H54 (cell line): ENCODE measurements around the gene PRKCI.
"Not testable (repeated sequence)": the region's sequence is repeated elsewhere in the genome, so short reads cannot be mapped to it uniquely, and the experiment has no call there.

Experiments used
- DNase-seq: peaks from one replicate; pipeline ENCODE4 v3.0.0; 2011; ENCODE audit warnings: low spot score, mixed read lengths; ENCODE audit not compliant: insufficient read length
- FAIRE-seq: peaks from 3 replicates; lab custom pipeline; 2011; peaks lifted over from hg19 to GRCh38; lab: Jason Lieb, UNC
- POLR2A ChIP-seq: IDR thresholded peaks from 2 replicates; pipeline ENCODE4 v1.6.1; 2011; ENCODE audit warnings: low read depth, mild to moderate bottlenecking, low read length

The PRKCI gene

GRCh38 chr3:170327040-170327808, 105.0 kb downstream of the PRKCI start:
- DNase-seq (no peak), FAIRE-seq (no peak)
- TF ChIP-seq POLR2A = no peak

DNA sequence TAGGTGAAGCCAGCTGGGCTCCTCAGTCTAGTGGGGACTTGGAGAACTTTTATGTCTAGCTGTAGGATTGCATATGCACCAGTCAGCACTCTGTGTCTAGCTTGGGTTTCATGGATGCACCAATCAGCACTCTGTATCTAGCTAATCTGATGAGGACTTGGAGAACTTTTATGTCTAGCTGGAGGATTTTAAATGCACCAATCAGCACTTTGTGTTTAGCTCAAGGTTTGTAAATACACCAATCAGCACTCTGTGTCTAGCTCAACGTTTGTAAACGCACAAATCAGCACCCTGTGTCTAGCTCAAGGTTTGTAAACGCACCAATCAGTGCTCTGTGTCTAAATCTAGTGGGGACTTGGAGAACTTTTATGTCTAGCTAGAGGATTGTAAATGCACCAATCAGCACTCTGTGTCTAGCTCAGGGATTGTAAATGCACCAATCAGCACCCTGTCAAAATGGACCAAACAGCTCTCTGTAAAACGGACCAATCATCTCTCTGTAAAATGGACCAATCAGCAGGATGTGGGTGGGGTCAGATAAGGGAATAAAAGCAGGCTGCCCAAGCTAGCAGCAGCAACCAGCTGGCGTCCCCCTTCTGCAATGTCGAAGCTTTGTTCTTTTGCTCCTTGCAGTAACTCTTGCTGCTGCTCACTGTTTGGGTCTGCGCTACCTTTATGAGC, 105.8 kb downstream of the PRKCI start:
- not testable (repeated sequence) for DNase-seq, FAIRE-seq

DNA sequence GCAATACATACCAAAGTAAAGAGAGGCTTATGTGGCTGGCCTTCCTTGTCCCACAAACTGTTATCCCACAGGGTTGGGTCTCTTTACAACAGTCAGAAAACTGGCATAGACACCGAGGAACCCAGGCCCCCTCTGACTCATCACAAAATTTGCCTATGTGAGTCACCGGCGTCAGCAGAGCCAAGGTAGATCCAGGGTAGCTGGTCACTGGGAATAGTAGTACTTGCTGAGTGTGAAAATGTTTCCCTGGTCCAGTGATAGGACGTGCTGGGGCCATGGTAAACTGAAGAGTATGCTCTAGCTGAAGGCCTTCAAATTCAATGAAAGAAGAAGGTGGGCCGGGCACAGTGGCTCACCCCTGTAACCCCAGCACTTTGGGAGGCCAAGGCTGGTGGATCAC, 108.1 kb downstream of the PRKCI start:
- peak; percentile 47 for DNase-seq
- TF ChIP-seq POLR2A = no peak
- FAIRE-seq = peak; percentile 55

- DNase-seq = no peak
Observed at GRCh38 chr3:170331143-170331542, 108.9 kb downstream of the PRKCI start.

GRCh38 chr3:170337420-170337819, 115.2 kb downstream of the PRKCI start:
- DNase-seq = no peak
- no peak for FAIRE-seq
- TF ChIP-seq POLR2A = no peak

More at GRCh38 chr3:170331143-170331542, 108.9 kb downstream of the PRKCI start:
- no peak for TF ChIP-seq POLR2A
- no peak for FAIRE-seq

DNA sequence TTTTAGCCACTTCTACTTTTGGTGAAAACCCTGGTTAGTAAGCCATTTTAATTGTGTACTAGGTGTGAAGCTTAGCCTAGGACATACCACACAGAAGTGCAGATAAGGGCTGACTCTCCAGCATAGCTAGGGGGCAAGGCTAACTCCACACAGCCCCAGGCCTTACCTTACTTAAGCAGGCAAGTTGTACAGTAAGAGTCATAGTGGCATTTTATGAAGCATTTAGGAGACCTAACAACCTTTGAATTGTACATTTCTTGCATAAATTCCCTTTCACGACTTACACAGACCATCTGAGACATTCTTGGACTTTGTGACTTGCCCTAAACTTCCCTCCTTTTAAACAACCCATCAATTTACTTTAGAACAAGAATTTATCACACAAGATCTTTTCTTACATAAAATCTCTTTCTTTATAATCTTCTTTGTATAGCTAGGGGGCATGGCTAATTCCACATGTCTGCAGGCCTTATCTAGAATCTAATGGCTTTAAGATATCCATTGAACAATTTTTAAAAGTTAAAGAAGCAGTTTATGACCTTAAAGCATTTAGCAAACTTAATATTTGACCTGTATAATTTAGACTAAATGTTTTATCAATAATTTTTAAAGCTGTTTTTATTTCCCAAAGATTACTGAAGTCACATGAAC, 116.6 kb downstream of the PRKCI start:
- DNase-seq (no peak), FAIRE-seq (no peak)
- no peak for TF ChIP-seq POLR2A

GRCh38 chr3:170342273-170342672, 120.0 kb downstream of the PRKCI start:
- not testable (repeated sequence) for DNase-seq, FAIRE-seq

DNA sequence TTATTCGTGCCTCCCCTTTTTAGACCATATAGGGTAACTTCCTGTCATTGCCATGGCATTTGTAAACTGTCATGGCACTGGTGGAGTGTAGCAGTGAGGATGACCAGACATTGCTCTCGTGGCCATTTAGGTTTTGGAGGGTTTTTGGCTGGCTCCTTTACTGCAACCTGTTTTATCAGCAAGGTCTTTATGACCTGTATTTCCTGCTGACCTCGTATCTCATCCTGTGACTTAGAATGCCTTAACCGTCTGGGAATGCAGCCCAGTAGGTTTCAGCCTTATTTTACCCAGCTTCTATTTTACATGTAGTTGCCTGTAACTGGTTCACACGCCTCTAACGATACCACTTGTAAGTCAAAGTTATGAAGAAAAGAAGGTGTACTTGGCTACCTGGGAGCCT, 121.6 kb downstream of the PRKCI start:
- DNase-seq, FAIRE-seq: not testable (repeated sequence)

DNA sequence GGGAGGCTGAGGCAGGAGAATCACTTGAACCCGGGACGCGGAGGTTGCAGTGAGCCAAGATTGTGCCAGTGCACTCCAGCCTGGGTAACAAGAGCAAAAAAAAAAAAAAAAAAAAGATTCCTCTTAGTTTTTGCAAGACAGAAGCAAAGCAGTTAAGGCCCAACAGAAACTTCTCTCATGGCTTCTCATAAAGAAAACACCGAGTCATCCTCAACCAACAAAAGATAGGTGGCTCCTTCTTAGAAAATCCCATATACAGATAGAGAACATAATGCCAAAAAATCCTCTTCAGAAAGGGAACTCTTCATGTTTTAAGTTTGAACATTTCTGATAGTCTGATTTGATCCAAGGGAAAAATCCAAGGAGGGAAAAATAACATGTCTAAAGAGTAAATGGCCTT, 122.7 kb downstream of the PRKCI start:
- DNase-seq = no peak
- TF ChIP-seq POLR2A = no peak
- FAIRE-seq = no peak

GRCh38 chr3:170346481-170347392, 124.5 kb downstream of the PRKCI start:
- FAIRE-seq (no peak), DNase-seq (no peak)
- TF ChIP-seq POLR2A = no peak

DNA sequence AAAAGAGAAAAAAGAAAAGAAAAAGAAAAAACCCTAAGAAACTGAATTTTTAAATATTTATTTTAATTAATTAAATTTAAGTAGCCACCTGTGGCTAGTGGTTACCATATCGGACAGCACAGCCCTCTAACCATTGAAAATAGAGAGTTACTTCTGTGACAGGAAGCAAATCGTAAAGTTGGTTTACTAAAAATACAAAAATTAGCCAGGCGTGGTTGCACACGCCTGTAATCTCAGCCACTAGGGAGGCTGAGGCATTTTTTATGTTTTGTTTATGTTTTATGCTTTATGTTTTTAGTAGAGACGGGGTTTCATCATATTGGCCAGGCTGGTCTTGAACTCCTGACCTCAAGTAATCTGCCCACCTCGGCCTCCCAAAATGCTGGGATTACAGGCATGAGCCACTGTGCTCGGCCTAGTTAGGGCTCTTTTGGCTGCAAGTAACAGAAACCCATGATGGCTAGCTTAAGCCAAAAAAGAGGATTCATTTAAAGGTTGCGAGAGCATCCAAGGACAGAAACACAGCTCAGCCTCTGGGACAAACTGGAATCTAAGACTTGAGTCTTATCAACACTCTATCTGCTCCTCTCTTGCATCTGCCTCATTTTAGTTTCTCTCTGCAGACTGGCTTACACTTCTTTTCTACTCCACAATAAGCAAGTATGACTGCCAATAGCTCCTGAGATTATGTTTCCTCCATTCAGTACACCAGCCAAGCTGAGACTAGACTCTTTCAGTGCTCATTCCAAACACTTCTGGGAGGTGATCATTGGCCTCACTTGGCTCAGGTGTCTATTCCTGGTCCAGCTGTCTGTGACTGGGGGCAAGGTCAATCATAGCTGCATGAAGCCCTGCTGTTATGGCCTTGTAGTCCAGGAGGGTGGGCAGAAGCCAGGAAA, 128.5 kb downstream of the PRKCI start:
- FAIRE-seq (no peak), DNase-seq (no peak)
- TF ChIP-seq POLR2A = no peak

DNA sequence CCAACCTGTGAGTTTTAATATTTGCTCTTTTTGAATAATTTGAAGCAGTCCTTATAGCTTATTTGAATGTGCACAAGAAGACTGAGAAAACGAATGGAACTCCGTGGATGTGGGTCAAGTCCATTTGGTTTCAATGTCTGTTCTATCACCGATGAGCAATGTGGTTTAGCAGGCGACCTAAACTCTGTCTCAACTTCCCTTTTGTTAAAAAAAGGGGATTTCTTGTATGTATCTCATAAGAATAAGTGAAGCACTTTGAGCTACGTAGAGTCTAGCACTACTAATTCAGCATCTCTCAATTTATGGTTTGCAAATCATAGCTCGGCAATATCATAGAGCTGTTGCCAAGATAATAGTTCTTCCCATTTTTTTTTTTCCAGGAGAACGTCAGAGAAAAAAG, 130.7 kb downstream of the PRKCI start:
- FAIRE-seq = no peak
- DNase-seq = no peak
- no peak for TF ChIP-seq POLR2A

DNA sequence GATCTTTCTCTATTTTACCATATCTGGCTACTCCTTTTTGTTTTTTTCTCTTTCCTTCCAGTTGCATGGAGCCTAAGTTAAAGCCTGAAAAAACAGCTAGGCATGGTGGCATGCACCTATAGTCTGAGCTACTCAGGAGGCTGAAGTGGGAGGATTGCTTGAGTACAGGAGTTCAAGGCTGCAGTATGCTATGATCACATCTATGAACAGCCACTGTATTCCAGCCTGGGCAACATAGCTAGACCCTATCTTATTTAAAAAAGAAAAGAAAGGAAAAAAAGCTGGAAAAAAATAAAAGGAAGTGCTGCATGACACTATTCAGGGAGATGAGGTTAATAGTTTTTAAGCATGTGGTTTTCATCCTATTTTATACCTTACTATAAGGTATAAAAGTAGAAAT, 131.3 kb downstream of the PRKCI start:
- TF ChIP-seq POLR2A = no peak
- FAIRE-seq (no peak), DNase-seq (no peak)
